Measurements from ENCODE around the gene SPECC1.

GRCh38 chr17:20120836-20121235 lies 111.7 kb downstream of the SPECC1 start:
- TF ChIP-seq CTCF (IDR thresholded peaks at IDR 0.05), result no peak
- TF ChIP-seq EP300 (IDR thresholded peaks at IDR 0.05), result no peak
- no peak for TF ChIP-seq POLR2A (IDR thresholded peaks at IDR 0.05)
- TF ChIP-seq POLR2AphosphoS5 (IDR thresholded peaks at IDR 0.05), result no peak

All from sigmoid colon (tissue), 4 donors.